Heart left ventricle (tissue), 13 donors: Measurements from ENCODE around the gene ARFGAP1.

Experiments used
- POLR2A ChIP-seq, 2 donors: fragments of 450-650 bp; IDR thresholded peaks; one replicate each; pipeline ENCODE4 v1.6.1; 2017; ENCODE audit warnings: antibody characterized with exemption in 2 of 2, mild to moderate bottlenecking in 2 of 2, moderate library complexity in 2 of 2
- TF ChIP-seq, protein P1 (sequence below), 12 donors: fragments of 200-600 bp; sonication (generic) in 4 of 12; IDR thresholded peaks; one replicate each; pipeline versions ENCODE4 v1.5.0 to v1.8.0; 2018 to 2022; ENCODE audit warnings: antibody characterized with exemption in 12 of 12, mild to moderate bottlenecking in 5 of 12
- donor health status: ischemic (EF 13 %, LVEDD 7.1; RV severe dilation, severe dysfunction).
- donor health status: DM: no; HTN: yes; CAD: no.
- donor health status: DM: no; HTN: no; CAD: no.
- donor health status: ischemic (EF 25% LVEDD 6.9; RV normal size, moderate dysfunction).
- donor health status: ischemic (EF 25% LVEDD 5.7; RV mildly dilated, moderate dysfunction).
- donor health status: ischemic (EF 35%, LVEDD 5.7; RV mildly dilated, moderate dysfunction).
- donor health status: nonischemic (EF 11% LVEDD 7.7; RV severe dilation, severe dysfunction).
- donor health status: DM: yes; HTN: yes; CAD: no.
- donor health status: PGD.
- donor health status: ischemic (EF 29% LVEDD 5.4; RV normal size, mild dysfunction).
- donor health status: nonischemic (EF 23%, LVEDD 6.1; RV moderate dilation, normal function).

DNA sequence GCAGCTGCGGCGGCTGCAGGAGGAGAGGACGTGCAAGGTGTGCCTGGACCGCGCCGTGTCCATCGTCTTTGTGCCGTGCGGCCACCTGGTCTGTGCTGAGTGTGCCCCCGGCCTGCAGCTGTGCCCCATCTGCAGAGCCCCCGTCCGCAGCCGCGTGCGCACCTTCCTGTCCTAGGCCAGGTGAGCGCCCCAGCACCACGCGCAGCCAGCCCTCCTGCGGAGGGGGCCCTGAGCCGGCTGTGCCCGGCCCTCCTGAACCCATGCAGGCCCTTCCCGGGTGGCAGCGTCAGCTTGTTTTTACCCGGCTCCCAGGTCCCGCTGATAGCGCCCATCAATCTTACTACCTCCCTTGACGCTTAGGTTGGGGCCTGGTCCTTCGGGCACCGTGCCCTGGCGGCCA is 33.2 kb upstream of the ARFGAP1 start:
- TF ChIP-seq, protein P1, sequence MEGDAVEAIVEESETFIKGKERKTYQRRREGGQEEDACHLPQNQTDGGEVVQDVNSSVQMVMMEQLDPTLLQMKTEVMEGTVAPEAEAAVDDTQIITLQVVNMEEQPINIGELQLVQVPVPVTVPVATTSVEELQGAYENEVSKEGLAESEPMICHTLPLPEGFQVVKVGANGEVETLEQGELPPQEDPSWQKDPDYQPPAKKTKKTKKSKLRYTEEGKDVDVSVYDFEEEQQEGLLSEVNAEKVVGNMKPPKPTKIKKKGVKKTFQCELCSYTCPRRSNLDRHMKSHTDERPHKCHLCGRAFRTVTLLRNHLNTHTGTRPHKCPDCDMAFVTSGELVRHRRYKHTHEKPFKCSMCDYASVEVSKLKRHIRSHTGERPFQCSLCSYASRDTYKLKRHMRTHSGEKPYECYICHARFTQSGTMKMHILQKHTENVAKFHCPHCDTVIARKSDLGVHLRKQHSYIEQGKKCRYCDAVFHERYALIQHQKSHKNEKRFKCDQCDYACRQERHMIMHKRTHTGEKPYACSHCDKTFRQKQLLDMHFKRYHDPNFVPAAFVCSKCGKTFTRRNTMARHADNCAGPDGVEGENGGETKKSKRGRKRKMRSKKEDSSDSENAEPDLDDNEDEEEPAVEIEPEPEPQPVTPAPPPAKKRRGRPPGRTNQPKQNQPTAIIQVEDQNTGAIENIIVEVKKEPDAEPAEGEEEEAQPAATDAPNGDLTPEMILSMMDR (IDR thresholded peaks at IDR 0.05), result no peak
- TF ChIP-seq POLR2A (IDR thresholded peaks at IDR 0.05), result no peak
